ENCODE results near the gene HNRNPF.

HNRNPF gene

GRCh38 chr10:43384252-43385221 lies 24.4 kb downstream of the HNRNPF start:
- no peak for DNase-seq
- in situ Hi-C loops (cut with MboI; ENCODE audit: low pct_unique_long_range_greater_than_20kb, low sequenced_read_pairs): no loop called here

GRCh38 chr10:43383204-43383971 lies 25.6 kb downstream of the HNRNPF start:
- no peak for DNase-seq
- in situ Hi-C loops (cut with MboI; ENCODE audit: low pct_unique_long_range_greater_than_20kb, low sequenced_read_pairs): no loop called here

GRCh38 chr10:43380610-43381222 lies 28.3 kb downstream of the HNRNPF start:
- no peak for DNase-seq
- in situ Hi-C loops (cut with MboI; ENCODE audit: low pct_unique_long_range_greater_than_20kb, low sequenced_read_pairs): no loop called here

- DNase-seq: no peak
- in situ Hi-C loops (cut with MboI; ENCODE audit: low pct_unique_long_range_greater_than_20kb, low sequenced_read_pairs): no loop called here
Observed at GRCh38 chr10:43377424-43377883, 31.5 kb downstream of the HNRNPF start.

GRCh38 chr10:43376828-43377423 lies 32.1 kb downstream of the HNRNPF start:
- DNase-seq: no peak
- in situ Hi-C loops (cut with MboI; ENCODE audit: low pct_unique_long_range_greater_than_20kb, low sequenced_read_pairs): no loop called here

GRCh38 chr10:43376046-43376635 lies 32.8 kb downstream of the HNRNPF start:
- in situ Hi-C loops (cut with MboI; ENCODE audit: low pct_unique_long_range_greater_than_20kb, low sequenced_read_pairs): no loop called here

GRCh38 chr10:43375401-43376020 lies 33.5 kb downstream of the HNRNPF start:
- in situ Hi-C loops (cut with MboI; ENCODE audit: low pct_unique_long_range_greater_than_20kb, low sequenced_read_pairs): no loop called here
- DNase-seq: no peak

More at GRCh38 chr10:43376046-43376635, 32.8 kb downstream of the HNRNPF start:
- DNase-seq: no peak

- in situ Hi-C loops (cut with MboI; ENCODE audit: low pct_unique_long_range_greater_than_20kb, low sequenced_read_pairs): no loop called here
Observed at GRCh38 chr10:43374194-43374593, 34.8 kb downstream of the HNRNPF start.

GRCh38 chr10:43373461-43373860 lies 35.5 kb downstream of the HNRNPF start:
- DNase-seq: no peak
- in situ Hi-C loops (cut with MboI; ENCODE audit: low pct_unique_long_range_greater_than_20kb, low sequenced_read_pairs): no loop called here

More at GRCh38 chr10:43374194-43374593, 34.8 kb downstream of the HNRNPF start:
- DNase-seq: no peak

- DNase-seq: no peak
- in situ Hi-C loops (cut with MboI; ENCODE audit: low pct_unique_long_range_greater_than_20kb, low sequenced_read_pairs): no loop called here
Observed at GRCh38 chr10:43372765-43373361, 36.1 kb downstream of the HNRNPF start.

- DNase-seq: no peak
- in situ Hi-C loops (cut with MboI; ENCODE audit: low pct_unique_long_range_greater_than_20kb, low sequenced_read_pairs): no loop called here
Observed at GRCh38 chr10:43371418-43371817, 37.6 kb downstream of the HNRNPF start, which contains the start of gene FXYD4. TSS of gene FXYD4 (plus strand) at chr10:43371636. CDS start at chr10:43373747, 2,111 bp downstream.

- DNase-seq: no peak
- in situ Hi-C loops (cut with MboI; ENCODE audit: low pct_unique_long_range_greater_than_20kb, low sequenced_read_pairs): no loop called here
Observed at GRCh38 chr10:43370671-43371215, 38.2 kb downstream of the HNRNPF start.

- DNase-seq: no peak
- in situ Hi-C loops (cut with MboI; ENCODE audit: low pct_unique_long_range_greater_than_20kb, low sequenced_read_pairs): no loop called here
Observed at GRCh38 chr10:43369921-43370320, 39.1 kb downstream of the HNRNPF start.

- in situ Hi-C loops (cut with MboI; ENCODE audit: low pct_unique_long_range_greater_than_20kb, low sequenced_read_pairs): no loop called here
- no peak for DNase-seq
Observed at GRCh38 chr10:43365001-43365400, 44.0 kb downstream of the HNRNPF start.

- no peak for DNase-seq
- in situ Hi-C loops (cut with MboI; ENCODE audit: low pct_unique_long_range_greater_than_20kb, low sequenced_read_pairs): no loop called here
Observed at GRCh38 chr10:43362191-43362839, 46.7 kb downstream of the HNRNPF start.

GRCh38 chr10:43361547-43362190 lies 47.3 kb downstream of the HNRNPF start:
- in situ Hi-C loops (cut with MboI; ENCODE audit: low pct_unique_long_range_greater_than_20kb, low sequenced_read_pairs): no loop called here

GRCh38 chr10:43360086-43360485 lies 48.9 kb downstream of the HNRNPF start:
- no peak for DNase-seq
- in situ Hi-C loops (cut with MboI; ENCODE audit: low pct_unique_long_range_greater_than_20kb, low sequenced_read_pairs): no loop called here

More at GRCh38 chr10:43361547-43362190, 47.3 kb downstream of the HNRNPF start:
- no peak for DNase-seq
